ENCODE measurements around the gene MAP7.

DNA sequence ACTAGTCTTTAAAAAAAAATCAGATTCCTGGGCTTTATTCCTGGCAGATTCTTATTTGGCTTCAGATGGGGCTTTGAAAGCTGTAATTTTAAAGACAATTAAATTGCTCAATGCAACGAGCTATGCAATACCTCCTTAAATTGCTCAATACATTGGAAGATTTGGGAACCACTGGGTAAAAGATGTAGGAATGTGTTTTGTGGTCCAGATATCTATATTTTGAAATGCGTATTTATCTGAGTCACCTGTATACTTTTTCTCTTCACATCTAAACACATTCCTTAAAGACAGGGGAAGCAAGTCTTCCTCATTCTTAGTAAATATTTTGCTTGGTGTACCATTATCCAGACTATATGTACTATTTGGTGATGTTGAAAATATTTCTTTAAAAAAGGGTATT, 29.6 kb upstream of the MAP7 start:
- no peak for TF ChIP-seq ZNF383 (CRISPR knock-in tag; IDR thresholded peaks at IDR 0.05; ENCODE audit: borderline replicate concordance)
- TF ChIP-seq ZNF446 (CRISPR knock-in tag; IDR thresholded peaks at IDR 0.05) = no peak

Measured in HepG2 (cell line).